Measurements from ENCODE around the gene SF3B2.
"Not testable (repeated sequence)": the region's sequence is repeated elsewhere in the genome, so short reads cannot be mapped to it uniquely, and the experiment has no call there.

Gene SF3B2

DNA sequence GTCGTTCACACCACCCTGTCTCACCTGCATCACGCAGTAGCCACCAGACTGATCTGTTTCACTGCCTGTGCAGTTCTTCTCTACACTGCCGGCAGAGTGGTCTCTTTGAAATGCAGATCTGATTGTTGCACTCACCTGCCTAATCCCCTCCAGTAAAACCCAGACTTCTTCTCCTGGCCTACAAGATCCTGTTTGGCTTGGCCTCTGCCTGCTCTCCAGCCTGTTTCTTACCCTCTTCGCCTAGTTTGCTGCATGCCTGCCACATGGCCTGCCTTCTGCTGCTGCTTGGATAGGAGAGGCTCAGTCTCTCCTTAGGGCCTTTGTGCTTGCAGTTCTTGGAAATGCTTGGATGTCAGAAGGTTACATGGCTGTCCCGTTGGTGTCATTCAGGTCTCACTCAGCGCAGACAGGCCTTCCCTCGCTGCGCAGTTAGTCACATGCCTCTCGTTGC lies 59.9 kb downstream of the SF3B2 start:
- FAIRE-seq, result no peak

DNA sequence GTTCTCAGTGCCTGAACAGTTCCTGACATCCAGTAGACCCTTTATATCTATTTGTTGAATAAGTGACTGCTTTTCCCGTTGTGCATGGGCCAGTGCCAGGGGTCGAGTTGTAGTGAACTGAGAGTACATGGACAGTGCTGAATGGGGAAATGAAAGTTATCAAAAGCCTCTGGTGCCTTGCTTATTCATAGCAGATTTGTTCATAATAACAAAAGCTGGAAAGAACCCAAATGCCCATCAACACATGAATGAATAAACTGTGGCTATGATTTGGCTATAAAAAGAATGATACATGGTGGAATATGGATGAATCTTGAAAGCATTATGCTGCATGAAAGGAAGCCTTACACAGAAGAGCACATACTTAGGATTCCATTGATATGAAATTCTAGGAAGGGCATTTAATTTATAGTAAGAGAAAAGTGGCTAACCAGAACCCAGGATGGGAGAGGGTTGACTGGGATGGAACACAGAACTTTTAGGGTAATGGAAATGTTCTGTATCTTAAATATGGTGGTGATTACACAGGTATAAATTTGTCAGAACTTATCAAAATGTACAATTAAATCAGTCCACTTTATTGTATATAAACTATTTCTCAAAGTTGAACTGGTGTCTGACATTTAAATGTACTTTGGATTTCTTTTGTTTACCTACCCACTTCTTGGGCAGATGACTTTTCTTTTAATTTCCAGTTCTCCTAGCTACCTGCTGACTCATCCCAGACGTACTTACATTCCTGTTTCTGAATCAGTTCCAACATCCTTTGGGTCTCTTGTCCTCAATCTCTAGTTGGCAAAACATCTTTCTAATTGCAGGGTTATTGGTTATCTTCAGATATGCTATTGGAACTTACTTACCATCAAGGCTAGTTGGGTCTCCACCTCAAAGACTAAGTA lies 60.7 kb downstream of the SF3B2 start:
- no peak for FAIRE-seq

DNA sequence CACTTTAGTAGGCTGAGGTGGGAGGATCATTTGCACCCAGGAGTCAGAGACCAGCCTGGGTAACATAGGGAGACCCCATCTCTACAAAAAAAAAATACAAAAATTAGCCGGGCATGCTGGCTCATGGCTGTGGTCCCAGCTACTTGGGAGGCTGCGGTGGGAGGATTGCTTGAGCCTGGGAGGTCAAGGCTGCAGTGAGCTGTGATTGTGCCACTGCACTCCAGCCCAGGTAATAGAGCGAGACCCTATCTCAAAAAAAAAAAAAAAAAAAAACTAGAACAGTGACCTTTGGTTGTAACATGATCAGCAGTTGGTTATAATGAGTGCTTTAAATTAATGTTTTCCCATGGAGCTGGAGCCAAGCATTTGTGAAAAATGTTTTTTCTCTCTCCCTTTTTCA lies 62.8 kb downstream of the SF3B2 start:
- FAIRE-seq, result not testable (repeated sequence)

GRCh38 chr11:66115638-66116301 lies 63.6 kb downstream of the SF3B2 start:
- FAIRE-seq, result no peak

DNA sequence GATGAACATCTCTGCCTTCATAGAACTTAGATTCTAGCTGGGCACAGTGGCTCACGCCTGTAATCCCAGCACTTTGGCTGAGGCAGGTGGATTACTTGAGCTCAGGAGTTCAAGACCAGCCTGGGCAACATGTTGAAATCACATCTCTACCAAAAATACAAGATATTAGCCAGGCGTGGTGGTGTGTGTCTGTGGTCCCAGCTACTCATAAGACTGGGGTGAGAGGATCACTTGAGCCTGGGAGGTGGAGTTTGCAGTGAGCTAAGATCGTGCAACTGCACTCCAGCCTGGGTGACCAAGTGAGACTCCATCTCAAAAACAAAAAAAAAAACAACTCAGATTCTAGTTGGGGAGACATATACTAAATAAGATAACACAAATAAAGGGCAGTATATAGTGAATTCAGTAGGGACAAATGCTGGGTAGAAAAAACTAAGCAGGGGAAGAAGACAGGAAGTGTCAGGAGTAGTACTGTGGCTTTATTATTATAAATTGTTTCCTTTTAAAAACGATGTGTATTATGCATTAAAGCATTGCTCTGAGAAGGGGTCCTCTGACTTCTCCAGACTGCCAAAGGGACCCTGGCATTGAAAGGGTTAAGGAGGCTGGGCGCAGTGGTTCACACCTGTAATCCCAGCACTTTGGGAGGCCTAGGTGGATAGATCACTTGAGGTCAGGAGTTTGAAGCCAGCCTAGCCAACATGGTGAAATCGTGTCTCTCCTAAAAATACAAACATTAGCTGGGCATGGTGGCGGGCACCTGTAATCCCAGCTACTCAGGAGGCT lies 64.6 kb downstream of the SF3B2 start:
- no peak for FAIRE-seq

GRCh38 chr11:66118847-66119246 lies 66.7 kb downstream of the SF3B2 start:
- FAIRE-seq, result no peak

Measured in colon (tissue), 2 donors.